Adrenal gland (tissue), 5 donors: ENCODE data around the gene LRRC14B.

Source experiments
- POLR2A ChIP-seq, 2 donors: fragments of 450-650 bp; IDR thresholded peaks; one replicate each; pipeline ENCODE4 v1.6.1; 2017; ENCODE audit warnings: antibody characterized with exemption in 2 of 2, mild to moderate bottlenecking in 2 of 2, moderate library complexity in 1 of 2
- TF ChIP-seq, protein P1 (sequence below), 6 experiments: fragments of 450-650 bp in 4 of 6; fragments of 200-600 bp in 2 of 6; sonication (generic) in 1 of 6; IDR thresholded peaks; 1 replicate in 5 of 6; 2 replicates in 1 of 6; pipeline versions ENCODE4 v1.5.1 to v1.8.0; 2016 to 2021; ENCODE audit warnings: antibody characterized with exemption in 6 of 6, mild to moderate bottlenecking in 2 of 6, moderate library complexity in 1 of 6
- donor health status: DM: no; HTN: no; CAD: no.

GRCh38 chr5:141761-142160, 49.5 kb upstream of the LRRC14B start:
- TF ChIP-seq, protein P1, sequence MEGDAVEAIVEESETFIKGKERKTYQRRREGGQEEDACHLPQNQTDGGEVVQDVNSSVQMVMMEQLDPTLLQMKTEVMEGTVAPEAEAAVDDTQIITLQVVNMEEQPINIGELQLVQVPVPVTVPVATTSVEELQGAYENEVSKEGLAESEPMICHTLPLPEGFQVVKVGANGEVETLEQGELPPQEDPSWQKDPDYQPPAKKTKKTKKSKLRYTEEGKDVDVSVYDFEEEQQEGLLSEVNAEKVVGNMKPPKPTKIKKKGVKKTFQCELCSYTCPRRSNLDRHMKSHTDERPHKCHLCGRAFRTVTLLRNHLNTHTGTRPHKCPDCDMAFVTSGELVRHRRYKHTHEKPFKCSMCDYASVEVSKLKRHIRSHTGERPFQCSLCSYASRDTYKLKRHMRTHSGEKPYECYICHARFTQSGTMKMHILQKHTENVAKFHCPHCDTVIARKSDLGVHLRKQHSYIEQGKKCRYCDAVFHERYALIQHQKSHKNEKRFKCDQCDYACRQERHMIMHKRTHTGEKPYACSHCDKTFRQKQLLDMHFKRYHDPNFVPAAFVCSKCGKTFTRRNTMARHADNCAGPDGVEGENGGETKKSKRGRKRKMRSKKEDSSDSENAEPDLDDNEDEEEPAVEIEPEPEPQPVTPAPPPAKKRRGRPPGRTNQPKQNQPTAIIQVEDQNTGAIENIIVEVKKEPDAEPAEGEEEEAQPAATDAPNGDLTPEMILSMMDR (IDR thresholded peaks at IDR 0.05), result no peak
- TF ChIP-seq POLR2A (IDR thresholded peaks at IDR 0.05), result no peak
